ENCODE measurements around the gene SGMS2. TPM values are rescaled to one million over a fixed set of nuclear protein-coding genes. Genes with fewer than 3 reads are reported as not detected.

Gene SGMS2
- total and polyA plus RNA-seq, 12 donors, result 1.0 to 52.3 (median 15.4) TPM

DNA sequence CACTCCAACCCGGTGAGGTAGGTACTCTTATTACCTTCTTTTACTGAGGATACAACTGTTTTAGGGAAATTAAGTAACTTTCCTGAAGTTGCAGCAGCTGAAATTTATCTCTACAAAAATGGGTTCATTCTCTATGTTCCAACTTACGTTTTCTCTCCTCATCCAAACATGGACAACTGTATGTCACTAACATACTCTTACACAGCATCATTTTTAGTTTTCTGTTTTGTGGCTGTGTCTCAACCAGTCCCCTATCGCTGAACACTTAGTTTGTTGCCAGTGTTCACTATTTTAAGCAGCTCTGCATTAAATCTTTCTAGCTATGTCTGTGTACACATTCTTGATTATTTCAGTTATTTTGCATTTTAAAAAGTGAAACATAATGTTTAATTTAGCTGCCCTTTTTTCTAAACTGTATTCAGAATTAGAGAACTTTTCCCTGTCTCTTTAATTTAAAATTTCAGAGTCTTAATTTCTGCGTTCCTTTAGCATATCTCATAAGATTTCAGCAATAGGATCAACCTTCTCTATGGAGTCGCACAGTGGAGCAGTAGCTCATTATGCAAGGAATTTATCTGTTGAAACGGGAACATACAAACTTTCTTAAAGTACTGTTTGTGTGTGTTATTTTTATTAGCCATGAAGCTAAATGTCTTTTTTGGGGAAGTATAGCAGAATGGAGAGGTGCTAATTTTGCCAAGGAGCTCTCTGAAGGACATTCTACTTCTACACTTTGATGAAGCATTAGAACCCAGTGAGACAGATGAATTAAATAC is 3.8 kb downstream of the SGMS2 start:
- H3K27ac ChIP-seq, result no peak overlapping the region
- H3K9me3 ChIP-seq (replicated peaks in 1 of 3), result no peaks in the 10 kb centered on the region
- TF ChIP-seq, protein P1, sequence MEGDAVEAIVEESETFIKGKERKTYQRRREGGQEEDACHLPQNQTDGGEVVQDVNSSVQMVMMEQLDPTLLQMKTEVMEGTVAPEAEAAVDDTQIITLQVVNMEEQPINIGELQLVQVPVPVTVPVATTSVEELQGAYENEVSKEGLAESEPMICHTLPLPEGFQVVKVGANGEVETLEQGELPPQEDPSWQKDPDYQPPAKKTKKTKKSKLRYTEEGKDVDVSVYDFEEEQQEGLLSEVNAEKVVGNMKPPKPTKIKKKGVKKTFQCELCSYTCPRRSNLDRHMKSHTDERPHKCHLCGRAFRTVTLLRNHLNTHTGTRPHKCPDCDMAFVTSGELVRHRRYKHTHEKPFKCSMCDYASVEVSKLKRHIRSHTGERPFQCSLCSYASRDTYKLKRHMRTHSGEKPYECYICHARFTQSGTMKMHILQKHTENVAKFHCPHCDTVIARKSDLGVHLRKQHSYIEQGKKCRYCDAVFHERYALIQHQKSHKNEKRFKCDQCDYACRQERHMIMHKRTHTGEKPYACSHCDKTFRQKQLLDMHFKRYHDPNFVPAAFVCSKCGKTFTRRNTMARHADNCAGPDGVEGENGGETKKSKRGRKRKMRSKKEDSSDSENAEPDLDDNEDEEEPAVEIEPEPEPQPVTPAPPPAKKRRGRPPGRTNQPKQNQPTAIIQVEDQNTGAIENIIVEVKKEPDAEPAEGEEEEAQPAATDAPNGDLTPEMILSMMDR (IDR thresholded peaks at IDR 0.05), result no peak
- no peak for TF ChIP-seq POLR2A (IDR thresholded peaks at IDR 0.05)
- intact Hi-C loops (cut with DNase I), result no loop called here
- DNase-seq, result no peak
- peaks cover 0 to 13% of the 10 kb centered on the region in 2 donors for H3K4me1 ChIP-seq (replicated peaks in 1 of 2)
- H3K4me3 ChIP-seq, result no peak overlapping the region
- H3K27me3 ChIP-seq, result no peaks in the 10 kb centered on the region
- 81 to 87% (median 83%) methylated on average over 6 of the region's 6 CpGs for WGBS, 4 donors
- H3K36me3 ChIP-seq (replicated peaks in 1 of 2), result no peaks in the 10 kb centered on the region

DNA sequence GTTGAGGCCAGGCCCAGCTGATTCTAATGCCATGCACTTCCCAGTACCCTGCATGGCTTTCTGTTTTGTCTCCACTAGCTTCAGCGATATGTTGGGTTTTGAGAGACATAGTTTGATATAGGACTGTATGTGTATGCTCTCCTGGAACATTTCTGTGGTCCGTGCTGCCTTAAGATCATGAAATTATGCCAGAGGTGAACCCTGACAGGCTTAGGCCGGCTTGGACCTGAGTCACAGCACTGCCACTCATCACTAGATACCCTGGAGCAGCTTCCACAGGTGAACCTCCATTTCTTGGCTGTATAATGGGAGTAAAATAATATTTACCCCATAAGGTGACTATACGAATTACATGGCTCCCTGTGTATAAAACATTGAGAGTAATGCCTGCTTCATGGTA is 6.4 kb downstream of the SGMS2 start:
- H3K4me1 ChIP-seq (replicated peaks in 1 of 2), result peaks cover 0 to 3% of the 10 kb centered on the region in 2 donors
- intact Hi-C loops (cut with DNase I), result no loop called here
- no peaks in the 10 kb centered on the region for H3K9me3 ChIP-seq (replicated peaks in 1 of 3)
- WGBS, 4 donors, result 85 to 98% (median 93%) methylated on average over 4 of the region's 4 CpGs
- no peak overlapping the region for H3K27ac ChIP-seq
- H3K36me3 ChIP-seq (replicated peaks in 1 of 2), result no peaks in the 10 kb centered on the region
- no peak overlapping the region for H3K4me3 ChIP-seq
- H3K27me3 ChIP-seq, result no peaks in the 10 kb centered on the region
- no peak for TF ChIP-seq POLR2A (IDR thresholded peaks at IDR 0.05)
- TF ChIP-seq, protein P1 (IDR thresholded peaks at IDR 0.05), result no peak
- no peak for DNase-seq

DNA sequence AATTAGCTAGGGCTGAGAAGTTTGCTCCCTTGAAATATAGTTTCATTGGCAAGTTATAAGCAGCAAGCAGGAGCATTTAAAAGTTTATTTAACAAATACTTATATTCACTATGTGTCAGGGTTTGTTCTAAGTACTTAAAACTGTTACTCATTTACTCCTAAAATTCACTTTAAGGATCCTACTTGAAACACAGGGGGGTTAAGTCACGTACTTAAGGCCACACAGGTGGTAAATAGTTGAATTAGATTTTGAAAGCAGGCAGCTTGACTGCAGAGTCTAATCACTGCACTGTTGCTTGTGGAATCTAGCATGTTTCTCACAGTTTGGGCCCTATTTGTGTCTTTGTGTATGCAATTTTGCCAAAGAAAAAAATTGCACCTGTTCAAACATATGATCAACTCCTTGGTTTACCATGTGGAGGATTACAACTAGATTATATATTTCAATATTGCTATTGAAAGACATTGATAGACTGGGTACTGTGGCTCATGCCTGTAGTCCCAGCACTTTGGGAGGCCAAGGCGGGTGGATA is 7.6 kb downstream of the SGMS2 start:
- 69 to 95% (median 93%) methylated on average over 2 of the region's 2 CpGs for WGBS, 4 donors
- TF ChIP-seq POLR2A (IDR thresholded peaks at IDR 0.05), result no peak
- TF ChIP-seq, protein P1 (IDR thresholded peaks at IDR 0.05), result no peak
- no peak for DNase-seq
- H3K9me3 ChIP-seq (replicated peaks in 1 of 3), result no peaks in the 10 kb centered on the region
- no peaks in the 10 kb centered on the region for H3K36me3 ChIP-seq (replicated peaks in 1 of 2)
- no peak overlapping the region for H3K4me3 ChIP-seq
- no peaks in the 10 kb centered on the region for H3K27me3 ChIP-seq
- intact Hi-C loops (cut with DNase I), result no loop called here
- H3K4me1 ChIP-seq (replicated peaks in 1 of 2), result no peaks in the 10 kb centered on the region
- no peak overlapping the region for H3K27ac ChIP-seq

DNA sequence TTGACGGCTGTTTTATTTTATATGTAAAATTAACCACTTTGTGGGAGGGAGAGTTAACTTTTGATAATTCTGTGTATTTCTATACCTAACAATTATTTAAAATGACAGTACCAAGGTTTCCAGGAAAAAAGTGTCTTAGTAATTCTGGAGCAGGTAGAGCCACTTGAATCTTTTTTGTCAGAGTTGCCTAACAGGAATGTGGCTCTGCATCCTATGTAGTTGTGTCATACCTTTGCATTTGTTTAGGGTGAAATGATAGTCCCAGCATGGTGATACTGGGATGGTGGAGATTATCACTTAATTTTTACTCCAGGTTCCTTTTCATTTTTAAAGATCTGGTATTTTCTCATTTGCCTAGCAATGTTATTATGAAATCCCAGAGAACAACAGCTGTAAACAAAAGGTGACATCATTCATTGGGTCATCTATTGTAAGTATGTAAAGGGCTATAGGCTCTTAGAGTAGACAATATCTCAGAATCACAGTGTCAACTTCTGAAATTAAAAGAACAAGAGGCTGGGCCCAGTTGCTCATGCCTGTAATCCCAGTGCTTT is 9.6 kb downstream of the SGMS2 start:
- Histone ChIP-seq H3K9me3 (replicated peaks in 1 of 3) (no peaks in the 10 kb centered on the region), H3K4me1 (replicated peaks in 1 of 2) (no peaks in the 10 kb centered on the region), H3K4me3 (no peak overlapping the region), H3K36me3 (replicated peaks in 1 of 2) (no peaks in the 10 kb centered on the region), H3K27ac (no peak overlapping the region), H3K27me3 (no peaks in the 10 kb centered on the region)
- intact Hi-C loops (cut with DNase I), result no loop called here
- no peak for DNase-seq
- no peak for TF ChIP-seq POLR2A (IDR thresholded peaks at IDR 0.05)
- TF ChIP-seq, protein P1 (IDR thresholded peaks at IDR 0.05), result no peak
- 82 to 100% (median 88%) methylated on average over 1 of the region's 1 CpG for WGBS, 4 donors

Measured in adrenal gland (tissue), 12 donors.